ENCODE measurements around the gene SCRN2.

Gene SCRN2

DNA sequence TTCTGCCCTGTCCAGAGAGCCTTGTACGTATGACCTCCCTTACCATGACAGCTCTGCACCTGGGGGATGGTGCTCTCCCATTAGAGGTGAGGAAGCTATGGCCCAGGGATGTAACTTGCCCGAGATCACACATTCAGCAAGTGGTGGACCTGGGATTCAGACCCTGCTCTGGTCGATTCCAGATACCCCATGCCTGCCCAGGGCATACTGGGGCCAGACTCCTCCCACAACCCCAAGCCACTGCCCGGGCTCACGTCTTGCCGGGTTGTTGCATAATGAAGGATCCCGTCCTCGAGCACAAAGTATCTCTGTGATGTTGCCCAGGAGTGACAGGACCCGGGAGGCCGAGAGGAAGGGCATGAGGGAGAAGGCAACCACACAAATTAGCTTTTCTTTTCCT, 21.6 kb downstream of the SCRN2 start:
- DNase-seq = no peak

DNA sequence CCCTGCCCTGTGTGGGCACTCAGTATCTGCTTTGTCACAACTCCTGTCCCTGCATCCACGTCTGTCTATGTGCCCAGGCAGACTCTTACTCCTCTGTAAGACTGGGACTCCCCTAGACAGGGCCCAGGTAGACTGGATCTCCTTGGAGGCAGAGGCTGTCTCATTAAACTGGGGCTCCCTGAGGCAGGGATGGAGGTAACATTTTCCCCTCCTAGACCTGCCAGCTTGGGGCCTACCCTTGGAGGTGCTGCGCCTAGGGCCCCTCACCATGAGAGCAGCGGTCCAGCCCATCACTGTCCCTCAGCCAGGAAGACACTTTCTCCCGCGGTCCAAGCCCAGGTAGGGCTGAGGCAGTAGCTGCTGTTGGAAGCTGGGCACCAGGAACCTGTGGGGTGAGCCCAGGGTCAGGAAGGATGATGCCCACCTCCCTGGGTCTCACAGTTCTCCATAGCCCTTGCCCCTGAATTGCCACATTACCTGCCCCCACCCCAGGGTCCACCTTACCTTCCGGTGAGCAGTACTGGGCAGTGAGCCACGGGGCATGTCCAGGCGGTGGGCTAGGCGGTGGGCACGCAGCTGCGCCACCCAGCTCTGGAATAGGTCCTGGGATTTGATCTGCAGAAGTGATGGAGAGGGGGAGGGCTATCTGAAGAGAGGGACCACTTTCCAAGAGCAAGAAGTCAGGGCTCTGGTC, 22.9 kb downstream of the SCRN2 start:
- no peak for DNase-seq

DNA sequence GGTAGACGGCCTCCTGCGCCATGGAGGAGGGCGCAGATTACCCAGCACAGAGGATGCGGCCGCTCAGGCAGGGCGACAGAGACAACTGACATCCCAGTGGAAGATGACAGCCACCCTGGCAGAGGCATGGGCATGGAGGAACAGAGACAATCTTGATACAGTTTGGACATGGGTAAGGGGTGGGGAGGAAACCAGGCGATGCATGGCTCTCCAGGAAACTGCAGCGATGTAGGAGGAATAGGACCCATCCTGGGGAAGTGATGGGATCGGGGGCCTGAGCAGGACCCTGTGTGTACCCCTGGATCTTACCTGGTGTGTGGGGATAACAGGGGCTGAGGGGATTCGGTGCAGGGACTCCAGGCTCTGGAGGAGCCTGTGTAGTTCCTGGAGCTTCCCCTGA, 24.1 kb downstream of the SCRN2 start:
- no peak for DNase-seq

DNA sequence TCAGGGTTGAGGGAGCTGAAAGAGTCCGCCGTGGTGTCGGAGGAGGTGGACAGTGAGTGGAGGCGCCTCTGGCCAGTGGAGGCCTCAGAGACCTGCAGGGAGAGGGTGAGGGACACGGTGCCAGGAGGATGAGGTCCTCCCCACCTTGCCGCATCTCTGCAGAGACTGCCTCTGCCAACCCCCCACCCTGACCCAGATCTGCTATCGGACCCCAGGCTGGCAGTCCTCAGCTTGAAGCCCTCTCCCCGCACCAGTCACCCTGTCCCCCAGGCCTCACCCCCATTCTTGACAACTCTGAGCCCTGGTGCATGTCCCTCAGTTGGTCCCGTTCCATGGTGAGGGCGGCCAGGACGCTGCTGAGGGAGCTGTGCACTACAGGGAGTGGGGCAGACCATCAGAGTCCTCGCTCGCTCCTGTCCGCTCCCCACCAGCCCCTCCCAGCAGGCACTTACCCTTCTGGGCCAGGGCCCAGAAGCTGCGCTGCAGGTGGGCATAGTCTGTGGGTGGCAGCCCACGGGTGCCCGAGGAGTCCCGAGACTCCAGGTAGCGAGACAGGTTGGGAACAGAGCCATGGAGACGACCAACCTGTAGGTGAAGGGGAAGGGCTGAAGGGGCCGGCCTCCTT, 24.9 kb downstream of the SCRN2 start:
- no peak for DNase-seq

- no peak for DNase-seq
Observed at GRCh38 chr17:47815106-47815918, 25.8 kb downstream of the SCRN2 start.

- DNase-seq = no peak
Observed at GRCh38 chr17:47813512-47814031, 27.5 kb downstream of the SCRN2 start.

- DNase-seq = no peak
Observed at GRCh38 chr17:47813077-47813476, 28.0 kb downstream of the SCRN2 start.

DNA sequence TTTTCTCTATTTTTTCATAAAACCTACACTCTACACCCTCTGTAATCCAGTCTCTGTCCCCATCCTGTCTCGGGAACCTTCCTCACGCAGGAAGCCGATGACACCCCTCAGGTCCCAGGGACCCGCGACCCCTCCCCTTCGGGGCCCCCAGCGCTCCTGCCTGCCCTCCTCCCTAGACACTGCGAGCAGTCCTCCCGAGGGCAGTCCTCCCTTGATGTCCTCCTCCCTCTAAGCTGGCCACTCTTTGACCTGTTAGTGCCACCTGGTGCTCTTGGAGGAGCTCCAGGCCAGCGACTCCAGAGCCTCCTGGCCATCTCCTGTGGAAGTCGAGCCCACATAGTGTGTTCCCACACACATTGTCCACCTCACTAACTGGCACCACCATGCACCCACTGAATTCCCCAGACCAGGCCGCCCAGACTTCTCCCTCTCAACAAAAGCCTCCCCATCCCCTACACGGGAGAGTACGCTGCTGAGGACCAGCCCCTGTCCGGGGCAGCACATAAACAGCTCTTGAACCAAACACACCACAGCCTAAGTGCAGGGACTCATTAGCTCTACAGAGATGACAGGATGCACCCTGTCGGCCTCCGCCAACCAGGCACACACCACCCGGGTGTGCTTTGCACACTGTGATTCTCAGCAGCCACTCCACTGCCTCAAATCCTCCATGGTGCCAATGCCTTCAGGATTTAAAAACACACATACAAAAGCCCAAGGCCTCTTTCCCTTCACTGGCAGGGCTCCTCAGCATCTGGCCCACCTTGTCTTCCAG, 28.7 kb downstream of the SCRN2 start:
- no peak for DNase-seq

GRCh38 chr17:47811709-47812108, 29.4 kb downstream of the SCRN2 start:
- DNase-seq = no peak

- no peak for DNase-seq
Observed at GRCh38 chr17:47810901-47811635, 30.0 kb downstream of the SCRN2 start.

GRCh38 chr17:47810200-47810821, 30.8 kb downstream of the SCRN2 start:
- no peak for DNase-seq

DNA sequence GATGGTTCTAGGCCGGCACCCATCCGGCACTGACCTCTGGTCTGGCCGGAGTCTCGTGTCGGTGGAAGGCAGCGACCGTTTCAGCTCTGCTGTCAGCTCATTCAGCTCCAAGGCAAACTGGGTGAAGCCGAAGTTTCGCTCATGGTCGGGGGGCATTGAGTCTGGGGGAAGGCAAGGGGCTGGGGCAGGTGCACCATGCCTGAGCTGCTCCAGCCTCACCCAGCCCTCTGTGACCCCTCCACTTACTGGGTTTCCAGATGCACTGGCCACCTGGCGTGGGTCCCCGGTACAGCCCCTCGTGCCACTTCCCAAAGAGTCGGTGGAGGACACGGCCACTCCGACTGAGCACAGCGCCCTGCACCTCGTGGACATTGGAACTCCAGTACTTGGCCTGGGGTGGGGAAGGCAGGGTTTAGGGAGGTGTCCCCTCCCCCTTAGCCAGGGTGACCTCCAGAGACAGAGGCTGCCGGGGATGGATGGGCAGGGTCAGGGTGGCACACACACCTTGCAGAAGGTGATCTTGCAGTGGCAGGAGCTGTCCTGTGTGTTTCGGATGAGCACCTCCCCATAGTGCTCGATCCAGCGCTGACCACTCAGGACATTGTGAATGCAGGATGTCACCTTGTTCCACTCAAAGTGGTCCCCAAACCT, 32.1 kb downstream of the SCRN2 start:
- DNase-seq = no peak

DNA sequence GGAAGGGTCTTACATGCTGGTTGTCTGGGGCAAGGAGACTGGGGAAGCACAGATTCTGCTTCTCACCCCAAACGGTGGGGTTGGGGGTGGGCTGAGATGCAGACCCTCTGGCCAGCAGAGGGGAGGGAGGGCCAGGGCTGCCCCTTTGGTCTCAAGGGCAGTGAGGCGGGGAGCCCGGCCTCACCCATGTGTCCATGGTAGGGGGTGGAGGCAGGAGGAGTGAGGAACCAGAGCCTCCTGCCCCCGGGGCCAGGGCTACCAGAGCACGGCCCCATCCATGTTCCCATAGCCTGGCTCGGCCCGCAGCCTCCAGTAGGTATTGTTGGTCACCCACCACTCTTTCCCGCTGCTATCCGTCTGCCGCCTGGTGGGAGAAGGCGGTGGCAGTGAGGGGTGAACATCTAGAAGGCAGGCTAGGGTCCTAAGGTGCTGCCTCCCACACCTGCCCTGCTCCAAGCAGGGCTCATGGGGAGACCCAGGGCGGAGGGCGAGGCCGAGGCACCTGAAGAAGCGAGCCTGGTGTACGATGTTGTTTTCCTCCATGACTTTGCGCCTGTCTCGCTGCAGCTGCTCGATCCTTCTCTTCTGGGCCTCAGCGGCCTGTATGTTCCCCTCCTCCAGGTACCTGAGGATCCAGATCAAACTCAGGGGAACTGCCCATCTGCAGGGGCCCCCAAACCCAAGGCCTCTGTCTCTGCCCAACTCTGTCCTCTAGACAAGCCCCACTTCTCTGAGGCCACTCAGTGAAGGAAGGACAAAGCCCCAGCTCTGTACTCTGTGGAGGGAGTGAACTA, 32.8 kb downstream of the SCRN2 start:
- DNase-seq = no peak

DNA sequence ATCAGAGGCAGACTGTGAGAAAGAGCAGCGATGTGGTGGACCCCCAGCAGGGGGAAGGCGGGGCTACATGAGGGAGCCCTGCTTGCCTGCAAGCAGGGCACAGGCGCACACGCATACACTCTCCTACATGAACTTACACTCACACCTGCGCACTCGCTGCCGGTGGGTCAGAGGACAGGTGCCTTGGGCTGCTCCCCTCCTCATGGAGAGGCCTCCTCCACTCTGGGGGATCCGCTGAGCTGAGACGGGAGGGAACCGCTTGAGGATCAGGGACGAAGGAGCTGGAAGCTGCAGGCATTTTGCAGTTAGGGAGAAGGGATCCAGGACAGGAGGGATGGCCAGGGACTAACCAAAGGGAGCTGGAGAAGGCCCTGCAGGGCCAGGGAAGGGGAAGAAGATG, 33.7 kb downstream of the SCRN2 start:
- DNase-seq = no peak

- no peak for DNase-seq
Observed at GRCh38 chr17:47806913-47807255, 34.2 kb downstream of the SCRN2 start.

- no peak for DNase-seq
Observed at GRCh38 chr17:47806026-47806912, 34.8 kb downstream of the SCRN2 start.

DNA sequence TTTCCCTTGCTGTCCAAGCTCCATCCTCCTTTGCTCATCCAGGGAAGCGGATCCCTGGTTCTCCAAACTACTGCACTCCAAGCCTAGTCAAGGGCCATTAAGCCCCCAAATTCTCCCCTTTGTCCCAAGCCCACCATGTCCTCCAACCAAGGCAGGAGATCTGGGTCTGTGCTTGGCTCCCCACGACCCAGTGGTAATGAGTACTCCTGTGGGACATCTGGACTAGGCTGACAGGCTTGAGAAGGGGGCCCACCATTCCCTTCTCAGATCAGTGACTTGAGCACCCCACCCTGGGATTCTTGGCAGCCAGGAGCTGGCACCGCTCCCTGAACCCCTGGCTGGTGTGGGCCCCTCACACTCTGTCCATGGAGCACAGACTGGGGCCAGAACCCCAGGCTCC, 36.6 kb downstream of the SCRN2 start:
- DNase-seq = no peak

DNA sequence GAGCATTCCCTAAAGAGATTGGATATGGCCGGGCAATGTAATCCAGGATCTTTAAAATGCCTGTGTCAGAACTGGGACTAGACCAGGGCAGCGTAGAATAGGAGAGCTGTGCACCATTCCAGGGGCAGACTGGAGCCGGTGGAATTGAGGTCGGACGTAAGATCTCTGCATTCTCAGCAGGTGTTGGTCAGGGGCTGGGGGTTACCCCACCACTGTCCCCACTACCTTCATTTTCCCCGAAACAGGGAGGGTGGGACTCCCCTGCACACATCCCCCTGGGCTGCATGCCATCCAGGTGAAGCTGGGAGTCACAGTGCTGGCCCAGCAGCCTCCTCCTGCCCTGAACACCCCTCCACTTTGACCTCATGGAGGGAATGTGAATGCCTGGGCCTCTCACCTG, 37.3 kb downstream of the SCRN2 start:
- DNase-seq = no peak

DNA sequence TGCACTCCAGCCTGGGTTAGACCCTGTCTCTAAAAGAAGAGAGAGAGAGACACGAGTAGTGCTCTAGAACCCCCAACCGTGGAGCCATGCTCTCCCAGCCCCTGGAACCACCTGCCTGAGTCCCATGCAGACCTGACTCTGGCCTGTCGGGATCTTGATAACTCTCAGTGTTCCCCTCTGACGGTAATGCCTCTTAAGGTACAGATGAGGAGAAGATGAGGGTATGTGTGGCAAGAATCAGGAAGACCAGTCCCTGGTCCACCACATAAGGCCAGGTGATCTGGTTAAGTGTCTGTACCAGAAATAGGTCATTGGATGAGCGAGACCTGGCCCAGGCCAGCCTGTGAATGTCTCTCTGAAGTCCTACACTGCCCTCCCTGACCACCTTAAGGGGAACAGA, 37.9 kb downstream of the SCRN2 start:
- DNase-seq = no peak
